ENCODE results near the gene PTPRN2. TPM values are rescaled to one million over a fixed set of nuclear protein-coding genes. Genes with fewer than 3 reads are reported as not detected.
A peak's percentile ranks its signal among the peaks of the same experiment; 100 is the strongest.

Gene PTPRN2
- total and polyA plus RNA-seq, 9 of the 15 experiments (the other 6 are each of a cell fraction or from before 2014, with no cell fraction given), result not detected

- no peak for ATAC-seq
- 16% methylated on average over 3 of the region's 3 CpGs for WGBS (ENCODE audit: insufficient coverage, low coverage, missing lambda C conversion rate)
- no peak overlapping the region for H3K9ac ChIP-seq (ENCODE audit: insufficient read depth in 1 of 2, low read depth in 2 of 2, low read length in 2 of 2)
- intact Hi-C loops (cut with micrococcal nuclease) (no loop called here), in situ Hi-C loops (cut with MboI) (no loop called here)
- no peak overlapping the region for H3K27ac ChIP-seq (ENCODE audit: extremely low read depth, low read depth, low read length)
- peaks cover 0 to 3% of the 10 kb centered on the region in 2 experiments; a peak in 1 of 5 replicates for H3K4me1 ChIP-seq (replicated peaks in 1 of 2; ENCODE audit: control insufficient read depth in 2 of 2, insufficient read depth in 2 of 2, low read length in 2 of 2)
- no peaks in the 10 kb centered on the region for H3K9me1 ChIP-seq (ENCODE audit: control insufficient read depth, insufficient read depth, low read length)
- H3K4me3 ChIP-seq, result no peak overlapping the region
- ChIA-PET POLR2A (no interaction called here), CTCF (ENCODE audit: low intra/inter-chr PET ratio) (no interaction called here)
- TF ChIP-seq ZNF280A (IDR thresholded peaks at IDR 0.05; ENCODE audit: low read depth, partially characterized antibody) (no peak), ZNF507 (tag; conservative IDR thresholded peaks at IDR 0.05) (0 out of 2 replicates have a peak, but pooled peaks have one; percentile 0)
- no peak overlapping the region for H3K4me2 ChIP-seq (ENCODE audit: insufficient read depth, low read length)
- H3K27me3 ChIP-seq (ENCODE audit: control insufficient read depth in 2 of 2, insufficient read depth in 2 of 2, low read length in 2 of 2), result peaks cover 0 to 7% of the 10 kb centered on the region in 2 experiments; a peak in 1 of 5 replicates
- H3K9me3 ChIP-seq (replicated peaks; ENCODE audit: control insufficient read depth, insufficient read depth, low read depth, low read length), result no peaks in the 10 kb centered on the region
- H3K36me3 ChIP-seq (ENCODE audit: control insufficient read depth, insufficient read depth, low read length), result no peaks in the 10 kb centered on the region
- no peak overlapping the region for H2AFZ ChIP-seq (ENCODE audit: low read depth, low read length)
- no peak for DNase-seq (ENCODE audit: extremely low read depth in 1 of 4, low spot score in 3 of 4)
- no peak for FAIRE-seq
- H3K79me2 ChIP-seq (ENCODE audit: control insufficient read depth, insufficient read depth, low read length), result no peaks in the 10 kb centered on the region
- no TSS peak for BruUV-seq (replicated peaks)
- no peaks in the 10 kb centered on the region for H4K20me1 ChIP-seq (replicated peaks; ENCODE audit: control insufficient read depth, insufficient read depth, low read length)
Measured at GRCh38 chr7:158183431-158183830, 404.2 kb downstream of the PTPRN2 start.

GRCh38 chr7:158176561-158177173 is 411.0 kb downstream of the PTPRN2 start:
- WGBS (ENCODE audit: insufficient coverage, low coverage, missing lambda C conversion rate), result 0% methylated on average over 7 of the region's 7 CpGs
- Histone ChIP-seq H3K9me3 (replicated peaks; ENCODE audit: control insufficient read depth, insufficient read depth, low read depth, low read length) (no peaks in the 10 kb centered on the region), H4K20me1 (replicated peaks; ENCODE audit: control insufficient read depth, insufficient read depth, low read length) (no peaks in the 10 kb centered on the region), H3K27ac (ENCODE audit: extremely low read depth, low read depth, low read length) (no peak overlapping the region), H3K79me2 (ENCODE audit: control insufficient read depth, insufficient read depth, low read length) (no peaks in the 10 kb centered on the region), H3K4me2 (ENCODE audit: insufficient read depth, low read length) (no peak overlapping the region), H3K36me3 (ENCODE audit: control insufficient read depth, insufficient read depth, low read length) (no peaks in the 10 kb centered on the region), H3K27me3 (ENCODE audit: control insufficient read depth in 2 of 2, insufficient read depth in 2 of 2, low read length in 2 of 2) (peaks cover 3 to 32% of the 10 kb centered on the region in 2 experiments; a peak in 3 of 5 replicates), H3K9me1 (ENCODE audit: control insufficient read depth, insufficient read depth, low read length) (no peaks in the 10 kb centered on the region), H3K4me3 (no peak overlapping the region), H3K4me1 (replicated peaks in 1 of 2; ENCODE audit: control insufficient read depth in 2 of 2, insufficient read depth in 2 of 2, low read length in 2 of 2) (no peaks in the 10 kb centered on the region), H3K9ac (ENCODE audit: insufficient read depth in 1 of 2, low read depth in 2 of 2, low read length in 2 of 2) (no peak overlapping the region), H2AFZ (ENCODE audit: low read depth, low read length) (no peak overlapping the region)
- POLR2A ChIA-PET, result no interaction called here
- CTCF ChIA-PET (ENCODE audit: low intra/inter-chr PET ratio), result no interaction called here
- intact Hi-C loops (cut with micrococcal nuclease) (no loop called here), in situ Hi-C loops (cut with MboI) (no loop called here)
- no peak for DNase-seq (ENCODE audit: extremely low read depth in 1 of 4, low spot score in 3 of 4)
- BruUV-seq (replicated peaks), result no TSS peak
- FAIRE-seq, result no peak
- no peak for ATAC-seq
- TF ChIP-seq RBBP5 (IDR thresholded peaks at IDR 0.05; ENCODE audit: borderline replicate concordance, insufficient read depth, low read length, poor library complexity, severe bottlenecking), result no peak
- TF ChIP-seq EP400 (IDR thresholded peaks at IDR 0.05), result no peak
- no peak for TF ChIP-seq CREB3 (tag; conservative IDR thresholded peaks at IDR 0.05; ENCODE audit: low read depth)
- no peak for TF ChIP-seq PTBP1 (IDR thresholded peaks at IDR 0.05; ENCODE audit: low read depth, low read length)
- TF ChIP-seq COPS2 (conservative IDR thresholded peaks at IDR 0.05), result no peak
- no peak for TF ChIP-seq GMEB1 (CRISPR knock-in tag; IDR thresholded peaks at IDR 0.05)
- TF ChIP-seq MAZ (CRISPR knock-in tag; conservative IDR thresholded peaks at IDR 0.05 in 1 of 2, IDR thresholded peaks at IDR 0.05 in 1 of 2), result no peak
- TF ChIP-seq SPI1 (IDR thresholded peaks at IDR 0.05; ENCODE audit: borderline replicate concordance, low read depth, low read length), result no peak
- no peak for TF ChIP-seq ZNF507 (tag; conservative IDR thresholded peaks at IDR 0.05)
- TF ChIP-seq RNF2 (IDR thresholded peaks at IDR 0.05), result no peak
